Activated CD4-positive, alpha-beta T cell treated with anti-CD3 and anti-CD28 coated beads, Interleukin-2, amount 10 ng/mL, durations not matched to agents 24 days and 14 days (primary cell): ENCODE data around the gene RPTOR. TPM values are rescaled to one million over a fixed set of nuclear protein-coding genes. Genes with fewer than 3 reads are reported as not detected.
A peak's percentile ranks its signal among the peaks of the same experiment; 100 is the strongest.
"Not testable (repeated sequence)": the region's sequence is repeated elsewhere in the genome, so short reads cannot be mapped to it uniquely, and the experiment has no call there.

Experiments
- DNase-seq: peaks from one replicate; pipeline ENCODE4 v3.0.0; 2022
- H3K27ac Mint-ChIP-seq: one replicate; pipeline ENCODE4 v1.8.0; 2022; ENCODE audit warnings: mild to moderate bottlenecking, mixed read lengths
- H3K27me3 Mint-ChIP-seq: one replicate; pipeline ENCODE4 v1.8.0; 2022; ENCODE audit warnings: mixed read lengths
- H3K36me3 Mint-ChIP-seq: one replicate; pipeline ENCODE4 v1.8.0; 2022; ENCODE audit warnings: low read depth, mild to moderate bottlenecking, mixed read lengths
- H3K4me1 Mint-ChIP-seq: one replicate; pipeline ENCODE4 v1.8.0; 2021; ENCODE audit warnings: mixed read lengths
- H3K4me3 Mint-ChIP-seq: one replicate; pipeline ENCODE4 v1.8.0; 2022; ENCODE audit warnings: mild to moderate bottlenecking, moderate library complexity, mixed read lengths
- H3K9me3 Mint-ChIP-seq: one replicate; pipeline ENCODE4 v1.8.0; 2021; ENCODE audit warnings: mixed read lengths
- intact Hi-C: fragments of 100-400 bp; cut with micrococcal nuclease; formaldehyde crosslinking; loops from one replicate; pipeline ENCODE4 v1.15.1; 2023
- total RNA-seq: library from RNA; stranded (reverse); gene quantifications from 2 replicates; pipeline ENCODE4 v1.2.3, GENCODE V29; 2022

RPTOR gene
- total RNA-seq, 1 donor from 2014 or later, result 67.2 TPM

DNA sequence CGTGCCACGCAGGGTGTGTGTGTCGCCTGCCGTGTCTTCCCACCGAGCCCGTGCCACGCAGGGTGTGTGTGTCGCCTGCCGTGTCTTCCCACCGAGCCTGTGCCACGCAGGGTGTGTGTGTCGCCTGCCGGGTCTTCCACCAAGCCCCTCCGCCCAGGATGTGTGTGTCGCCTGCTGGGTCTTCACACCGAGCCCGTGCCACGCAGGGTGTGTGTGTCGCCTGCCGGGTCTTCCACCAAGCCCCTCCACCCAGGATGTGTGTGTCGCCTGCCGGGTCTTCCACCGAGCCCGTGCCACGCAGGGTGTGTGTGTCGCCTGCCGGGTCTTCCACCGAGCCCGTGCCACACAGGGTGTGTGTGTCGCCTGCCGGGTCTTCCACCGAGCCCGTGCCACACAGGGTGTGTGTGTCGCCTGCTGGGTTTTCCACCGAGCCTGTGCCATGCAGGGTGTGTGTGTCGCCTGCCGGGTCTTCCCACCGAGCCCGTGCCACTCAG is 331.9 kb downstream of the RPTOR start:
- Mint-ChIP-seq H3K4me1 (peaks cover 62% of the 10 kb centered on the region), H3K36me3 (peaks cover 46% of the 10 kb centered on the region)
- not testable (repeated sequence) for H3K27me3 Mint-ChIP-seq

DNA sequence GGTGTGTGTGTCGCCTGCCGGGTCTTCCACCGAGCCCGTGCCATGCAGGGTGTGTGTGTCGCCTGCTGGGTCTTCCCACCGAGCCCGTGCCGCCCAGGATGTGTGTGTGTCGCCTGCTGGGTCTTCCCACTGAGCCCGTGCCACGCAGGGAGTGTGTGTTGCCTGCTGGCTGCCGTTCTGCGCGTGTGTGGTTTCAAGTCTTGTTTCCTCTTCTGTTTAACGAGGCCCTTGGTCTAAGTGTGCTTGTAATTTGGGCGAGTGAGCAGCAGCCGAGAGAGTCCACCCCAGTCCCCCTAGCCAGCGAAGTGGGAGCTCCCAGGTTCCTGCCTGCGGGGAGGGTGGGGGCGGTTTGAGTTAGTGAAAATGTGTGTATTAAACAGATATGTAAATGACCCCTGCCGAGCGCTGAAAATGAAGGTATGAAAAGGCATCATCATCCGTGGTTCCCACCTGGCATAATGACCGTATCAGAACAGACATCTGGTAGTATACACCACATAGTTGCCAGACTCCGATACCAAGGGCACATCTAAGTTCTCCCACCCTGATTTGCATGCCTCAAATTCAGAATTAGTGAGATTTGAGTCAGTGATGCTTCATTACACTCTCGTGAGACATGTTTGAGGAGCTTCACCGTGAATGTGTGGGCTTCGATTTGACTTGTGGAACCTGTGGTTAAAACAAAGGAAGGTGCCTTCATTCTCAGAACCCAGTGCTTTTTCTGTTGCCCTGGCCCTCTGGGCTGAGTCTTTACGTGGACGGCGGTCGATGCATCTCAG is 332.5 kb downstream of the RPTOR start:
- Mint-ChIP-seq H3K27ac (peak overlapping the region; percentile 99), H3K36me3 (peaks cover 51% of the 10 kb centered on the region), H3K4me1 (peaks cover 57% of the 10 kb centered on the region), H3K9me3 (no peaks in the 10 kb centered on the region), H3K27me3 (no peaks in the 10 kb centered on the region), H3K4me3 (peak overlapping the region; percentile 88)
- peak; percentile 89 for DNase-seq
- intact Hi-C loops, result loop anchor here (1.0 to 5.0 kb wide), 6 partner anchors 14 to 200 kb away; no protein-coding TSS in a partner anchor

More for the DNA sequence above, 331.9 kb downstream of the RPTOR start:
- intact Hi-C loops, result loop anchor here (5.0 kb wide), 1 partner anchor 199 kb away; no protein-coding TSS in a partner anchor
- not testable (repeated sequence) for DNase-seq, H3K9me3 Mint-ChIP-seq
- Mint-ChIP-seq H3K27ac (peak overlapping the region; percentile 99), H3K4me3 (peak overlapping the region; percentile 88)

DNA sequence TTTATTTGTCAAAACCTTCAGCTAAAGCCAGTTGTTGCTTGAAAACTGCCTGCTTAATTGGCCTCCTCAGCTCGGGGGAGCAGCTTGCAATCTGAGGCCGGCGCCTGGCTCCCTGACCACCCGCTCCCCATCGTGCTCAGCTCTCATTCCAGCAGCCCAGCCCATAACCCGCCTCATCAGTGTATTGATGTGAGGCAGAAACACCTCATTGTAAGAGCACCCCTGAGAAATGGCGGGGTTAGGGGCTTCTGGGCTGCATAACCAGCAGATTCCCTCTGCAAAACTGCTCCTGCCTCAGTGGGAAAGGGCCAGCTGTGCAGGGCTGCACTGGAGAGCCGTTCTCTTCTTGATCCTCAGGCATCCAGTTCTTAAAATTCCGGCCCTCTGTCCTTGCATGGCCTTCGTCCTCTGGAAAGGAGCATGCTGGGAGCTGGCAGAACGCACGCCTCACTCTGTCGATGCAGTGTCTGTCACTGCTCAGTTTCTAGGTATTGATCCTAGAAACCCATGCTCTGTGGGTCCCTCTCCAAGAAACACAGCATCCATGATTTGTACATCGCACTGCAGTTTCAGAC is 333.2 kb downstream of the RPTOR start:
- no peak for DNase-seq
- Mint-ChIP-seq H3K4me1 (peaks cover 56% of the 10 kb centered on the region), H3K4me3 (peak overlapping the region; percentile 88), H3K9me3 (no peaks in the 10 kb centered on the region), H3K27ac (peak overlapping the region; percentile 99), H3K27me3 (no peaks in the 10 kb centered on the region), H3K36me3 (peaks cover 58% of the 10 kb centered on the region)
- intact Hi-C loops, result loop anchor here (1.0 to 5.0 kb wide), 6 partner anchors 13 to 201 kb away; no protein-coding TSS in a partner anchor

DNA sequence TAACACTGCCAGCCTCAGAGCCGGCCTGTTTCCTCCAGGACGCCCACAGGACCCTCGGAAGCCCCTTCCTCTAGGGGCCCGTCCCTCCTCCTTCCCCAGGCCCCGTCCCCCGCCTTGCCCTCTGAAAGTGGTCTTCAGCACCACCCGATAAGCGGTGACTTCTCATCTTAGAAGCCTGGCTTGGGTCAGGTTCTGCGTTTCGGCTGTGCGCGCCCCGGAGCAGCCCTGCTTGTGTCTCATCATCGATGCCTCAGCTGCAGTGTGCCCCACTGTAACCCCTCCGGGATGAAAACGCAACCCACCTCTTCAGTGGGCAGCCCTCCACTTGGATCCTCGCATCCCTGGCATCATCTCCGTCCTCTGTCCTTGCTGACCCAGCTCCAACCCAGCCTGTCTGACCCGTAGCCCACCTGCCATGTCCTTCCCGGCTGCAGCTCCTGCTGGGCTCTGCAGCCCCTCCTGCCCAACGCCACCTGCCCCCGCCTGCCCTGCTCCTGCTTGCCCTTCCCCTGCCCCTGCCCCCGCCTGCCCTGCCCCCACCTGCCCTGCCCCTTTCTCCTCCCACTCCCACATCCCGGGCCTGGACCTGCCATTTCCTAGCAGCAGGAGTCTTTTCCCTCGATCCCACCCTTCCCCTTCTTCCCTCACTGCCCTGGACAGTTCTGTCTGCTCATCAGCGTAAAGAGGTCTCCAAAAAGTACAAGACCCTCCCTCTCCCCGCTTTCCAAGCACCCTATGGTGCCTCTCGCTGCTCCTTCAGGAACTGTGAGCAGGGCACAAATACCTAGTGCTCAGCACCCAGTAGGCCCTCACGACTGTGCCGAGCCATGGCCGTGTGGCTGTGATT is 334.5 kb downstream of the RPTOR start:
- DNase-seq, result no peak
- intact Hi-C loops, result loop anchor here (5.0 kb wide), 1 partner anchor 202 kb away; no protein-coding TSS in a partner anchor
- Mint-ChIP-seq H3K27me3 (no peaks in the 10 kb centered on the region), H3K4me1 (peaks cover 44% of the 10 kb centered on the region), H3K36me3 (peaks cover 58% of the 10 kb centered on the region), H3K9me3 (no peaks in the 10 kb centered on the region), H3K27ac (peak overlapping the region; percentile 79), H3K4me3 (peak overlapping the region; percentile 58)

DNA sequence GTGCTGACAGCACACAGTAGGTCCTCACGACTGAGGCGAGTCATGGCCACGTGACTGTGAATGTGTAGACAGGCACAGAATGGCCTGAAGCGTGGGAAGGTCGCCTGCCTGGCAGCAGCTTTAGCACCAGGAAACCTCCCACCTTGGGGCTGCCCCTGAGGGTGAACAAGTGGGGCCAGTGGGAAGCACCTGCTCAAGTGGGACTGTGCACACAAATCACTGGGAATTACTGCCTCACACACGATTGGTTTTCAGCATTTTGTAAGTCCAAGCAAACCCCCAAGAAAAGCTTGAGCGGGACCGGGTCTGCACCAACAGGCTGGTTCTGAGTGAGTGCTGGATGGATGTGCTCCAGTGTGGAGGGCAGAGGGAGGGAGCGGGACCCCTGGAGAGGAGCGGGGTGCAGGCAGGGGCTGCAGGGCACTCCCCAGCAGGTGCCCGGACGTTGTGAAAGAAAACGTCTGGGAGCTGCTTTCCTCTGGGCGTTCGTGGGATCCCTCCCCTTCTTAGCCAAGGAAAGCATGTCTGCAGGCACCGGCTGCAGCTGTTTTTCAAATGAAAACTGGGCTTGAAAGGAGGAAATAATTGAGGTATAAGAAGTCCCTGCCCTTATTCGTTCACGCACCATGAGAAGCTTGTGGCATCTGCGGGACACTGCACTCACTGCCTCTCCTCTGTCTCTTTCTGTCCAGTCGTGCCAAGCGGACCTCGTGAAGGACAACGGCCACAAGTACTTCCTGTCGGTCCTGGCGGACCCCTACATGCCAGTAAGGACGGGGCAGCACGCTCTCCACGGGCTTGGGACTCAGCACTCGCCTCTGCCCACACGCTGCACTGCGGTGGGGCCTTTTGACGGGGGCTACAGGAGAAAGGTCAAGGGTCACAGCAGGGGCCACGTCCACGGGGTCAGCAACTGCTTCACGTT is 335.3 kb downstream of the RPTOR start:
- peaks cover 53% of the 10 kb centered on the region for H3K36me3 Mint-ChIP-seq
- no peaks in the 10 kb centered on the region for H3K9me3 Mint-ChIP-seq
- DNase-seq, result no peak
- peaks cover 37% of the 10 kb centered on the region for H3K4me1 Mint-ChIP-seq
- no peaks in the 10 kb centered on the region for H3K27me3 Mint-ChIP-seq
- intact Hi-C loops, result loop anchor here (5.0 kb wide), 1 partner anchor 203 kb away; no protein-coding TSS in a partner anchor
- peak overlapping the region; percentile 79 for H3K27ac Mint-ChIP-seq
- H3K4me3 Mint-ChIP-seq, result peak overlapping the region; percentile 58

DNA sequence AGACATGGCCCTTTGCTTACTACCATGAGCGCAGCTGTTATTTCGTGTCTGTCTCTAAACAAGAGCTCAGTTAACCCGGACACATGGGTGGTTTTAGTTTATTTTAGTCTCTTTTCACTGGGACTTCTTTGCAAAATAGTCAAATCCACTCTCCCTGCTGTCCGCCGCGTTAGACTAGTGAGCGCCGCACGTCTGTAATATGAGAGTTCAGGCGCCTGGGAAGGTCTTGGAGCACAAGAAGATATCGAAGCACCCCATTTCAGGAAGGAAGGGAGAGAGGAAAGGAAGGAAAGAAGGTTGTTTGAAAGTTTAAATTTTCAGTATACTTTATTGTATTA is 336.0 kb downstream of the RPTOR start:
- peaks cover 33% of the 10 kb centered on the region for H3K4me1 Mint-ChIP-seq
- H3K9me3 Mint-ChIP-seq, result no peaks in the 10 kb centered on the region
- H3K27me3 Mint-ChIP-seq, result no peaks in the 10 kb centered on the region
- no peak overlapping the region for H3K27ac Mint-ChIP-seq
- peaks cover 55% of the 10 kb centered on the region for H3K36me3 Mint-ChIP-seq
- DNase-seq, result no peak
- intact Hi-C loops, result no loop called here
- H3K4me3 Mint-ChIP-seq, result no peak overlapping the region

GRCh38 chr17:80881306-80881705 is 336.7 kb downstream of the RPTOR start:
- no peak for DNase-seq
- Mint-ChIP-seq H3K27ac (peak overlapping the region; percentile 37), H3K9me3 (no peaks in the 10 kb centered on the region), H3K4me1 (peaks cover 34% of the 10 kb centered on the region), H3K27me3 (no peaks in the 10 kb centered on the region), H3K4me3 (no peak overlapping the region), H3K36me3 (peaks cover 62% of the 10 kb centered on the region)
- intact Hi-C loops, result no loop called here

- no peaks in the 10 kb centered on the region for H3K9me3 Mint-ChIP-seq
- DNase-seq, result no peak
- no peak overlapping the region for H3K27ac Mint-ChIP-seq
- intact Hi-C loops, result no loop called here
- H3K4me1 Mint-ChIP-seq, result peaks cover 29% of the 10 kb centered on the region
- no peaks in the 10 kb centered on the region for H3K27me3 Mint-ChIP-seq
- H3K4me3 Mint-ChIP-seq, result no peak overlapping the region
- peaks cover 63% of the 10 kb centered on the region for H3K36me3 Mint-ChIP-seq
Measured at GRCh38 chr17:80882323-80882722, 337.7 kb downstream of the RPTOR start.

DNA sequence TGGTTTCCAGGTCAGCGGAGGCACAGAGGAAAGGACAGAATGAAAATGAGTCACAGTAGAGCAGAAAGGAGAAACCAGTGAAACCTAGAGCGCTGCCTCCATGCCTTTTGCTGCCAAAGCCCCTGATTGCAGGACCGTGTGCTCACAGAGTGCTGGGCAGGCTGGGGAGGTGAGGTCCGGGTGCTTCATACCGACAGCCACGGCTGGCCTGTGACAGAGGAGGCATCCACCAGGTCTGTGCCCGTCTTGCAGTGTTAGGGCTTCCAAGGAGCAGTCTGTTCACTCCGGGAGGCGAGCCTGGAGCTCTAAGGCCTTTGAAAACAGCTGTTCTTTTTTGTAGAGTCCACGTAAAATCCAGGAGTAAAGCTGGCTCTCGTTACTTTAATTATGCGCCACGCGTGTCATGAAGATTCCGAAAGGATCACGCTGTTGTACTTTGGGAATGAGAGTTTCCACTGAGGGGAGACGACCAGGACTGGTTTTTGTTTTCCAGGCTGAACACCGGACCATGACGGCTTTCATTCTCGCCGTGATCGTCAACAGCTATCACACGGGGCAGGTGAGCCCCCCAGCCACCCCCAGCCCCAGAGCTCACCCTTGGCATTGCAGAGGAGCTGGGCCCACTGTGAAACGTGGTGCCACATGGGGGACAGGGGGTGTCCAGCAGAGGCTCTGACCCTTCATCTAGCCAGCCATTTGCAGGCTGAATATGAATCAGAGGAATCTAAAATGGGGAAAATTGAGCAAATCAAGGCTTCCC is 338.5 kb downstream of the RPTOR start:
- no peaks in the 10 kb centered on the region for H3K27me3 Mint-ChIP-seq
- H3K4me3 Mint-ChIP-seq, result no peak overlapping the region
- intact Hi-C loops, result no loop called here
- no peaks in the 10 kb centered on the region for H3K9me3 Mint-ChIP-seq
- H3K27ac Mint-ChIP-seq, result no peak overlapping the region
- DNase-seq, result no peak
- peaks cover 62% of the 10 kb centered on the region for H3K36me3 Mint-ChIP-seq
- H3K4me1 Mint-ChIP-seq, result peaks cover 21% of the 10 kb centered on the region

DNA sequence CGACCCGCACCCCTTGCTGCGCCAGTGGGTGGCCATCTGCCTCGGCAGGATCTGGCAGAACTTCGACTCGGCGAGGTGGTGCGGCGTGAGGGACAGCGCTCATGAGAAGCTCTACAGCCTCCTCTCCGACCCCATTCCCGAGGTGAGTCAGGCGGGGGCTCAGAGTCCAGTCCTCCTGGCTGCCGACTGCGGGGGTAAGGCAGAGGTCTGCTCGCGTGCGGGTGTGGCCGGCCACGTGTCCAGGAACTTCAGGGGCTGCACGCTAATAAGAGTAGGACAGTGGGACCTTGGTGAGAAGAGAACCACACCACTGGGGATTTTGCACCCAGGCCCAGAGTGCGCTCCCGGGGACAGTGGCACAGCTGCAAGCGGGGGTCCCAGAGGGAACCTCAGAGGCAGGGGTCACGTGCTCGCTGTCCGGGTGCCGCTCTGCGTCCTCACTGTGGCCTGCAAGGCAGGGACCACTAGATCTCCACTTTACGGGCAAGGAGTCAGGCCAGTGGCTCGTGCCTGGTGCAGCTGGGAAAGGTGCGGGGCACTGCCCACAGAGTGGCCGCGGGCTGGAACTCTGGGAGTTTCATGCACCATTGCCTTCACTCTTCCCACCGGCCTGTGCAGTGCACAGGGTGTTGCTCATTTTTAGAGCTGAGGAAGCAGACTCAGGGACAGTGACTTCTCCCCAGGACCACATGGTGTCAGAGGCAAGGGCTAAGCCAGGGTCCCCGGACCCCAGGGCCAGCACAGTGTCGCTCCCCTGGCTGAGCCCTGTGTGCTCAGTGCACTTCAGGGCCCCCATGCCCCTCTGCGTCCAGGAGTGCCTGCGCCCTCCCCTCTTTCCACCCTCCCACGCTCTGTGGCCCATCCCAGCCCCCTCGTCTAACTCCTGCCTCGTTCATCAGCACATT is 339.4 kb downstream of the RPTOR start:
- peaks cover 18% of the 10 kb centered on the region for H3K4me1 Mint-ChIP-seq
- no peak overlapping the region for H3K4me3 Mint-ChIP-seq
- intact Hi-C loops, result no loop called here
- DNase-seq, result no peak
- peaks cover 70% of the 10 kb centered on the region for H3K36me3 Mint-ChIP-seq
- H3K27ac Mint-ChIP-seq, result no peak overlapping the region
- no peaks in the 10 kb centered on the region for H3K9me3 Mint-ChIP-seq
- no peaks in the 10 kb centered on the region for H3K27me3 Mint-ChIP-seq

DNA sequence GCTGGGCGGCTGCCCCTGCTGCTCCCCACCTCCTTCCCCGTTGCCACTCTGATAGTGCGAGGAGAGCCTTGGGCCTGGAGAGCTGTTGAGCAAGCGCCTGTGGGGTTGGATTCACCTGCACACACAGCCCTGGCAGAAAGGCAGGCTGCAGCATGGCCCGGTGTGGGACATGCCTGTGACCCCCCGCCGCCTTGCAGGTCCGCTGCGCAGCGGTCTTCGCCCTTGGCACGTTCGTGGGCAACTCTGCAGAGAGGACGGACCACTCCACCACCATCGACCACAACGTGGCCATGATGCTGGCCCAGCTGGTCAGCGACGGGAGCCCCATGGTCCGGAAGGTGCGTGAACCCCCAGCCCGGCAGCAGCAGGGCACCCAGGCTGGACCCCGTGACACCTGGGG is 340.2 kb downstream of the RPTOR start:
- no peaks in the 10 kb centered on the region for H3K9me3 Mint-ChIP-seq
- intact Hi-C loops, result no loop called here
- no peak for DNase-seq
- H3K4me1 Mint-ChIP-seq, result peaks cover 16% of the 10 kb centered on the region
- peaks cover 69% of the 10 kb centered on the region for H3K36me3 Mint-ChIP-seq
- H3K4me3 Mint-ChIP-seq, result no peak overlapping the region
- no peak overlapping the region for H3K27ac Mint-ChIP-seq
- H3K27me3 Mint-ChIP-seq, result no peaks in the 10 kb centered on the region
